Karpas-422 (cell line): ENCODE measurements around the gene APOD. TPM values are rescaled to one million over a fixed set of nuclear protein-coding genes. Genes with fewer than 3 reads are reported as not detected.

Experiments
- DNase-seq: peaks from one replicate; pipeline ENCODE4 v3.0.0-alpha.2; 2015
- H2AFZ ChIP-seq: fragments of 200-600 bp; sonication (generic); 2 replicates; pipeline ENCODE4 v1.6.1; 2014; ENCODE audit warnings: antibody characterized with exemption, low read length, mixed read lengths
- H3K27ac ChIP-seq: fragments of 200-600 bp; sonication (generic); 2 replicates; pipeline ENCODE4 v1.5.1; 2014; ENCODE audit warnings: mild to moderate bottlenecking, low read length, moderate library complexity
- H3K27me3 ChIP-seq: fragments of 200-600 bp; sonication (generic); 2 replicates; pipeline ENCODE4 v1.6.1; 2014; ENCODE audit warnings: low read length, mixed read lengths
- H3K36me3 ChIP-seq: fragments of 200-600 bp; sonication (generic); 2 replicates; pipeline ENCODE4 v1.6.1; 2014; ENCODE audit warnings: low read length, mixed read lengths; ENCODE audit not compliant: insufficient read depth
- H3K4me1 ChIP-seq: fragments of 200-600 bp; sonication (generic); 2 replicates; pipeline ENCODE4 v1.6.1; 2014; ENCODE audit warnings: mild to moderate bottlenecking, low read length, mixed read lengths
- H3K4me2 ChIP-seq: fragments of 200-600 bp; sonication (generic); 2 replicates; pipeline ENCODE4 v1.6.1; 2014; ENCODE audit warnings: low read length, low read depth, mild to moderate bottlenecking; ENCODE audit not compliant: poor library complexity, severe bottlenecking
- H3K4me3 ChIP-seq: fragments of 200-600 bp; sonication (generic); 2 replicates; pipeline ENCODE4 v1.5.1; 2014; ENCODE audit warnings: mild to moderate bottlenecking, antibody characterized with exemption, low read length, mixed read lengths
- H3K79me2 ChIP-seq: fragments of 200-600 bp; sonication (generic); 2 replicates; pipeline ENCODE4 v1.6.1; 2014; ENCODE audit warnings: mild to moderate bottlenecking, low read length, mixed read lengths
- H3K9ac ChIP-seq: fragments of 200-600 bp; sonication (generic); 2 replicates; pipeline ENCODE4 v1.6.0; 2014; ENCODE audit warnings: low read length
- H3K9me2 ChIP-seq: fragments of 200-600 bp; sonication (generic), shearing (Covaris generic); replicated peaks from 2 replicates; pipeline ENCODE4 v1.6.0; 2014; ENCODE audit warnings: mild to moderate bottlenecking, low read length, moderate library complexity; ENCODE audit not compliant: insufficient read depth
- H3K9me3 ChIP-seq: fragments of 300-700, 200-600 bp; sonication (generic); 2 replicates; pipeline ENCODE4 v1.6.1; 2014; ENCODE audit warnings: low read length, mixed read lengths
- H4K20me1 ChIP-seq: fragments of 200-600 bp; sonication (generic); 2 replicates; pipeline ENCODE4 v1.6.1; 2014; ENCODE audit warnings: mild to moderate bottlenecking, antibody characterized with exemption, low read length, low read depth; ENCODE audit not compliant: insufficient read depth
- total RNA-seq: library from RNA; depleted of rRNA; stranded (reverse); fragments of >200 nt; shearing (Covaris generic); gene quantifications from 2 replicates; pipeline ENCODE4 v1.2.3, GENCODE V29; 2014; ENCODE audit warnings: low replicate concordance

The APOD gene
- total RNA-seq, 1 experiment from 2014 or later, result not detected

- Histone ChIP-seq H3K4me1 (no peaks in the 10 kb centered on the region), H3K27ac (no peak overlapping the region), H3K9me3 (no peaks in the 10 kb centered on the region), H3K4me3 (no peak overlapping the region), H4K20me1 (no peaks in the 10 kb centered on the region), H2AFZ (no peak overlapping the region), H3K36me3 (no peaks in the 10 kb centered on the region), H3K27me3 (no peaks in the 10 kb centered on the region), H3K79me2 (no peaks in the 10 kb centered on the region), H3K9me2 (no peaks in the 10 kb centered on the region), H3K9ac (no peak overlapping the region), H3K4me2 (no peak overlapping the region)
- no peak for DNase-seq
Measured at GRCh38 chr3:195548987-195549386, 34.8 kb downstream of the APOD start.

- DNase-seq, result no peak
- Histone ChIP-seq H4K20me1 (no peaks in the 10 kb centered on the region), H3K9me2 (no peaks in the 10 kb centered on the region), H3K4me1 (peaks cover 3% of the 10 kb centered on the region), H3K4me3 (no peak overlapping the region), H3K27ac (no peak overlapping the region), H3K4me2 (no peak overlapping the region), H3K9ac (no peak overlapping the region), H3K27me3 (no peaks in the 10 kb centered on the region), H3K9me3 (no peaks in the 10 kb centered on the region), H3K79me2 (no peaks in the 10 kb centered on the region), H3K36me3 (no peaks in the 10 kb centered on the region), H2AFZ (no peak overlapping the region)
Measured at GRCh38 chr3:195548501-195548900, 35.2 kb downstream of the APOD start.

- Histone ChIP-seq H3K9me3 (no peaks in the 10 kb centered on the region), H3K4me2 (no peak overlapping the region), H3K9ac (no peak overlapping the region), H4K20me1 (no peaks in the 10 kb centered on the region), H3K79me2 (peaks cover under 1% of the 10 kb centered on the region), H3K4me3 (no peak overlapping the region), H3K4me1 (peaks cover 5% of the 10 kb centered on the region), H3K36me3 (no peaks in the 10 kb centered on the region), H2AFZ (no peak overlapping the region), H3K9me2 (no peaks in the 10 kb centered on the region), H3K27me3 (no peaks in the 10 kb centered on the region), H3K27ac (no peak overlapping the region)
- DNase-seq, result no peak
Measured at GRCh38 chr3:195548006-195548405, 35.7 kb downstream of the APOD start.

GRCh38 chr3:195546130-195546560 lies 37.6 kb downstream of the APOD start:
- Histone ChIP-seq H3K36me3 (no peaks in the 10 kb centered on the region), H3K9ac (no peak overlapping the region), H3K4me3 (no peak overlapping the region), H3K9me2 (no peaks in the 10 kb centered on the region), H4K20me1 (peaks cover 12% of the 10 kb centered on the region; the same call in 1 of the 2 replicates), H3K4me2 (no peak overlapping the region), H2AFZ (no peak overlapping the region), H3K79me2 (peaks cover 19% of the 10 kb centered on the region), H3K27me3 (no peaks in the 10 kb centered on the region), H3K27ac (no peak overlapping the region), H3K4me1 (peaks cover 12% of the 10 kb centered on the region), H3K9me3 (no peaks in the 10 kb centered on the region)
- no peak for DNase-seq

GRCh38 chr3:195544634-195545033 lies 39.1 kb downstream of the APOD start:
- no peak overlapping the region for H3K4me2 ChIP-seq
- H4K20me1 ChIP-seq, result peaks cover 21% of the 10 kb centered on the region; the same call in 1 of the 2 replicates
- H3K27me3 ChIP-seq, result no peaks in the 10 kb centered on the region
- H3K36me3 ChIP-seq, result no peaks in the 10 kb centered on the region
- peaks cover 27% of the 10 kb centered on the region for H3K4me1 ChIP-seq
- no peak overlapping the region for H2AFZ ChIP-seq
- no peak overlapping the region for H3K27ac ChIP-seq
- peaks cover 35% of the 10 kb centered on the region for H3K79me2 ChIP-seq
- no peaks in the 10 kb centered on the region for H3K9me2 ChIP-seq
- no peaks in the 10 kb centered on the region for H3K9me3 ChIP-seq
- H3K9ac ChIP-seq, result no peak overlapping the region
- no peak overlapping the region for H3K4me3 ChIP-seq
- no peak for DNase-seq

GRCh38 chr3:195544230-195544536 lies 39.6 kb downstream of the APOD start:
- DNase-seq, result no peak
- no peak overlapping the region for H3K4me3 ChIP-seq
- peaks cover 26% of the 10 kb centered on the region; the same call in 1 of the 2 replicates for H4K20me1 ChIP-seq
- peaks cover 31% of the 10 kb centered on the region for H3K4me1 ChIP-seq
- no peak overlapping the region for H3K27ac ChIP-seq
- H3K79me2 ChIP-seq, result peaks cover 39% of the 10 kb centered on the region
- H3K9me3 ChIP-seq, result no peaks in the 10 kb centered on the region
- no peaks in the 10 kb centered on the region for H3K36me3 ChIP-seq
- H3K27me3 ChIP-seq, result no peaks in the 10 kb centered on the region
- no peak overlapping the region for H3K4me2 ChIP-seq
- H2AFZ ChIP-seq, result no peak overlapping the region
- no peak overlapping the region for H3K9ac ChIP-seq
- no peaks in the 10 kb centered on the region for H3K9me2 ChIP-seq

GRCh38 chr3:195543500-195544229 lies 40.1 kb downstream of the APOD start:
- Histone ChIP-seq H3K79me2 (peaks cover 44% of the 10 kb centered on the region), H3K4me2 (peak overlapping the region; percentile 87), H3K9ac (peak overlapping the region; percentile 87), H3K9me2 (no peaks in the 10 kb centered on the region), H3K27me3 (no peaks in the 10 kb centered on the region), H3K4me3 (peak overlapping the region; percentile 79), H3K9me3 (no peaks in the 10 kb centered on the region), H3K4me1 (peaks cover 36% of the 10 kb centered on the region), H4K20me1 (peaks cover 30% of the 10 kb centered on the region; the same call in 1 of the 2 replicates), H3K36me3 (no peaks in the 10 kb centered on the region), H3K27ac (no peak overlapping the region), H2AFZ (peak overlapping the region; percentile 69; the same call in 1 of the 2 replicates)
- DNase-seq, result no peak

GRCh38 chr3:195542698-195543499 lies 40.8 kb downstream of the APOD start, which contains the start of gene PPP1R2:
Gene PPP1R2 (minus strand): TSS chr3:195543325. CDS start chr3:195543025, 300 bp downstream.
- no peaks in the 10 kb centered on the region for H3K9me3 ChIP-seq
- peak; percentile 98 for DNase-seq
- H3K27ac ChIP-seq, result peak within 1 kb of the TSS; percentile 79
- H3K4me2 ChIP-seq, result peak within 1 kb of the TSS; percentile 87
- peak within 1 kb of the TSS; percentile 87 for H3K9ac ChIP-seq
- no peaks in the 10 kb centered on the region for H3K36me3 ChIP-seq
- no peaks in the 10 kb centered on the region for H3K27me3 ChIP-seq
- peaks cover 44% of the 10 kb centered on the region for H3K4me1 ChIP-seq
- H3K9me2 ChIP-seq, result no peaks in the 10 kb centered on the region
- peaks cover 34% of the 10 kb centered on the region; the same call in 1 of the 2 replicates for H4K20me1 ChIP-seq
- H3K4me3 ChIP-seq, result peak within 1 kb of the TSS; percentile 79
- peak within 1 kb of the TSS; percentile 69; the same call in 1 of the 2 replicates for H2AFZ ChIP-seq
- peaks cover 52% of the 10 kb centered on the region for H3K79me2 ChIP-seq
